Endodermal cell (in vitro differentiated cells): ENCODE data around the gene SCNN1G. TPM values are rescaled to one million over a fixed set of nuclear protein-coding genes. Genes with fewer than 3 reads are reported as not detected.

Experiments
- DNase-seq: peaks from one replicate; pipeline ENCODE4 v3.0.0-alpha.2; 2017
- H3K27ac ChIP-seq: 2 replicates; pipeline ENCODE4 v1.5.1; 2013; ENCODE audit warnings: mild to moderate bottlenecking, low read depth, low read length, moderate library complexity
- H3K27me3 ChIP-seq: 2 replicates; pipeline ENCODE4 v1.6.1; 2013; ENCODE audit warnings: mild to moderate bottlenecking, low read length, moderate library complexity; ENCODE audit not compliant: insufficient read depth, control insufficient read depth, poor library complexity, severe bottlenecking
- H3K36me3 ChIP-seq: 2 replicates; pipeline ENCODE4 v1.7.0; 2013; ENCODE audit warnings: mild to moderate bottlenecking, low read length, moderate library complexity; ENCODE audit not compliant: control insufficient read depth, insufficient read depth
- H3K4me1 ChIP-seq: one replicate; pipeline ENCODE4 v1.7.0; 2013; ENCODE audit warnings: low read length; ENCODE audit not compliant: control insufficient read depth, insufficient read depth
- H3K4me3 ChIP-seq: 2 replicates; pipeline ENCODE4 v1.5.1; 2013; ENCODE audit warnings: mild to moderate bottlenecking, low read length, moderate library complexity
- H3K9ac ChIP-seq: 2 replicates; pipeline ENCODE4 v1.6.1; 2013; ENCODE audit warnings: mild to moderate bottlenecking, low read length, moderate library complexity; ENCODE audit not compliant: poor library complexity, severe bottlenecking; ENCODE audit errors: extremely low read depth
- H3K9me3 ChIP-seq: 2 replicates; pipeline ENCODE4 v1.6.1; 2013; ENCODE audit warnings: mild to moderate bottlenecking, low read length, moderate library complexity; ENCODE audit not compliant: control insufficient read depth
- H3K27ac Mint-ChIP-seq: 2 replicates; pipeline ENCODE4 v1.8.0; 2020; ENCODE audit warnings: mixed read lengths
- H3K27me3 Mint-ChIP-seq: 2 replicates; pipeline ENCODE4 v1.8.0; 2021; ENCODE audit warnings: mild to moderate bottlenecking, mixed read lengths; ENCODE audit not compliant: insufficient read depth
- H3K36me3 Mint-ChIP-seq: 2 replicates; pipeline ENCODE4 v1.8.0; 2020; ENCODE audit warnings: low read depth, mixed read lengths
- H3K4me1 Mint-ChIP-seq: 2 replicates; pipeline ENCODE4 v1.8.0; 2020; ENCODE audit warnings: mixed read lengths
- H3K4me3 Mint-ChIP-seq: 2 replicates; pipeline ENCODE4 v1.8.0; 2020; ENCODE audit warnings: mild to moderate bottlenecking, moderate library complexity, mixed read lengths
- H3K9me3 Mint-ChIP-seq: 2 replicates; pipeline ENCODE4 v1.8.0; 2020; ENCODE audit warnings: mild to moderate bottlenecking, mixed read lengths
- WGBS, 2 experiments: methylation state at CpG; one replicate each; pipeline versions ENCODE4 v1.1.5 to v1.1.7; 2013; ENCODE audit warnings: missing lambda C conversion rate in 2 of 2, mixed read lengths in 1 of 2; ENCODE audit not compliant: insufficient coverage in 1 of 2, insufficient read length in 1 of 2; 5-methylcytosine and 5-hydroxymethylcytosine counted together
- total RNA-seq, 2 donors: library from RNA; stranded (reverse); fragmentation: NEBNext Ultra II Directional in 1 of 2; extraction: Animal tissue kit (Norgen Biotek cat#: 25700) in 1 of 2; gene quantifications; 2 replicates in 1 of 2; 3 replicates in 1 of 2; pipeline ENCODE4 v1.2.1, GENCODE V29; 2021
- TF ChIP-seq, protein P1 (sequence below): fragments of 200-600 bp; sonication (generic); conservative IDR thresholded peaks from 2 replicates; pipeline ENCODE4 v1.5.0; 2021; ENCODE audit warnings: antibody characterized with exemption, mild to moderate bottlenecking

The SCNN1G gene
- total RNA-seq, 2 donors from 2014 or later: 0.09 TPM; not detected in 1

DNA sequence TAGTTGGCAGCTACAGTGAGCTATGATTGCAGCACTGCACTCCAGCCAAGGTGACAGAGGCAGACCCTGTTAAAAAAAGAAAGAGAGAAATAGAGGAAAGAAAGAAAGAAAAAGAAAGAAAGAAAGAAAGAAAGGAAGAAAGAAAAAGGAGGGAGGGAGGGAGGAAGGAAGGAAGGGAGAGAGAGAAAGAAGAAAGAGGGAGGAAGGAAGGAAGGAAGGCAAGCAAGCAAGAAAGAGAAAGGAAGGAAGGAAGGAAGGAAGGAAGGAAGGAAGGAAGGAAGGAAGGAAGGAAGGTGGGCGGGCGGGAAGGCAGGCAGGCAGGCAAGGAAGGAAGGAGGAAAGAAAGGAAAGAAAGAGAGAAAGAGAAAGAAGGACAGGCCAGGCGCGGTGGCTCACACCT, 1.0 kb upstream of the SCNN1G start:
- no peak overlapping the region for H3K9ac ChIP-seq
- no peaks in the 10 kb centered on the region for H3K9me3 Mint-ChIP-seq
- no peak overlapping the region for H3K4me3 Mint-ChIP-seq
- H3K27me3 Mint-ChIP-seq: peaks cover 54% of the 10 kb centered on the region
- H3K36me3 ChIP-seq: no peaks in the 10 kb centered on the region
- no peaks in the 10 kb centered on the region for H3K4me1 ChIP-seq
- no peaks in the 10 kb centered on the region for H3K9me3 ChIP-seq
- TF ChIP-seq, protein P1, sequence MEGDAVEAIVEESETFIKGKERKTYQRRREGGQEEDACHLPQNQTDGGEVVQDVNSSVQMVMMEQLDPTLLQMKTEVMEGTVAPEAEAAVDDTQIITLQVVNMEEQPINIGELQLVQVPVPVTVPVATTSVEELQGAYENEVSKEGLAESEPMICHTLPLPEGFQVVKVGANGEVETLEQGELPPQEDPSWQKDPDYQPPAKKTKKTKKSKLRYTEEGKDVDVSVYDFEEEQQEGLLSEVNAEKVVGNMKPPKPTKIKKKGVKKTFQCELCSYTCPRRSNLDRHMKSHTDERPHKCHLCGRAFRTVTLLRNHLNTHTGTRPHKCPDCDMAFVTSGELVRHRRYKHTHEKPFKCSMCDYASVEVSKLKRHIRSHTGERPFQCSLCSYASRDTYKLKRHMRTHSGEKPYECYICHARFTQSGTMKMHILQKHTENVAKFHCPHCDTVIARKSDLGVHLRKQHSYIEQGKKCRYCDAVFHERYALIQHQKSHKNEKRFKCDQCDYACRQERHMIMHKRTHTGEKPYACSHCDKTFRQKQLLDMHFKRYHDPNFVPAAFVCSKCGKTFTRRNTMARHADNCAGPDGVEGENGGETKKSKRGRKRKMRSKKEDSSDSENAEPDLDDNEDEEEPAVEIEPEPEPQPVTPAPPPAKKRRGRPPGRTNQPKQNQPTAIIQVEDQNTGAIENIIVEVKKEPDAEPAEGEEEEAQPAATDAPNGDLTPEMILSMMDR: no peak
- no peaks in the 10 kb centered on the region for H3K4me1 Mint-ChIP-seq
- peaks cover 53% of the 10 kb centered on the region for H3K27me3 ChIP-seq
- H3K27ac Mint-ChIP-seq: no peak overlapping the region
- no peak overlapping the region for H3K27ac ChIP-seq
- DNase-seq: no peak
- 96 to 98% methylated on average over 4 of the region's 4 CpGs for WGBS, 2 experiments
- H3K4me3 ChIP-seq: no peak overlapping the region
- no peaks in the 10 kb centered on the region for H3K36me3 Mint-ChIP-seq

DNA sequence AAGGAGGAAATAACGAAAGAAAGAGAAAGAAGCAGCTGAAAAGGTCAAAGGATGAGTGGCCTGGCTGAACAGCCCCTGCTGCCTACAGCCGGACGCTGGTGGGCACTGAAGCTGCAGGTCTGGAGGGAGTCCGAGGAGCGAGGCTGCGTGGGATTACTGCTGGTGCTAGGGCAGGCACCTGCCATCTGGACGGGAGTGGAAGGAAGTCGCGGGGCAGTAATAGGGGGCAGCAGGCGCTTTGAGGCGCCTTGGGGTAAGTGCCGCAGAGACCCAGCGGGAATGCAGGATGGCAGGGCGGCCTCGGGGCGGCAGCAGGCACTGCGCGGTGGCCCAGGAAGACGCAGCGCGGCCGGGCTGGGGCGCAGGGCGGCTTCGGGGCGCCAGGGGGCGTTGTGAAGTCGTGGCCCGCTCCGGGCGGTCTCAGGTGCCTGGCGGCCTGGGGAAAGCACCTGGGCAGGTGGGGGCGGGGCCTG, 303 bp upstream of the SCNN1G start:
- Mint-ChIP-seq H3K27ac (no peak overlapping the region), H3K4me3 (peak overlapping the region; percentile 44)
- no peak overlapping the region for H3K4me3 ChIP-seq

DNA sequence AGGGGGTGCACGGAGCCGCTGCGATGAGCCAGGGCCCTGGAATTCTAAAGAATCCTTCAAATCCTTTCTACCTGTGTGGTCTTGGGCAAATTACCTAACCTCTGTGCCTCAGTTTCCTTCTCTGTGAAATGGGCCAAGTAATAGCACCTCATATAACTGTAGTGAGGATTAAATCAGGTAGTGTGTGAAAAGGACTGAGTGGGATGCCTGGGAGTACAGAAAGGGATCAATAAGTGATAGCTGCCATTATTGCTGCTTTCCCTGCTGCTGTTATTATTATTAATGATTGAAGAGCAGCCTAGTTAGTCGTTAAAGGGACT, 958 bp downstream of the SCNN1G start:
- Mint-ChIP-seq H3K27ac (no peak overlapping the region), H3K27me3 (peaks cover 62% of the 10 kb centered on the region), H3K4me1 (no peaks in the 10 kb centered on the region), H3K9me3 (no peaks in the 10 kb centered on the region), H3K4me3 (peak overlapping the region; percentile 44), H3K36me3 (no peaks in the 10 kb centered on the region)
- no peak overlapping the region for H3K9ac ChIP-seq
- 20 to 48% methylated on average over 1 to 4 of the region's 4 CpGs for whole genome bisulfite sequencing, 2 experiments
- no peak overlapping the region for H3K4me3 ChIP-seq
- H3K27me3 ChIP-seq: peaks cover 53% of the 10 kb centered on the region
- TF ChIP-seq, protein P1: no peak
- H3K9me3 ChIP-seq: no peaks in the 10 kb centered on the region
- DNase-seq: peak; percentile 45
- H3K27ac ChIP-seq: no peak overlapping the region
- H3K36me3 ChIP-seq: no peaks in the 10 kb centered on the region
- no peaks in the 10 kb centered on the region for H3K4me1 ChIP-seq

More for the DNA sequence above, 303 bp upstream of the SCNN1G start:
- Histone ChIP-seq H3K4me1 (no peaks in the 10 kb centered on the region), H3K27me3 (peaks cover 53% of the 10 kb centered on the region), H3K9me3 (no peaks in the 10 kb centered on the region), H3K36me3 (no peaks in the 10 kb centered on the region), H3K27ac (no peak overlapping the region), H3K9ac (no peak overlapping the region)
- Mint-ChIP-seq H3K9me3 (no peaks in the 10 kb centered on the region), H3K36me3 (no peaks in the 10 kb centered on the region), H3K27me3 (peaks cover 57% of the 10 kb centered on the region), H3K4me1 (no peaks in the 10 kb centered on the region)
- whole genome bisulfite sequencing, 2 experiments: 8 to 80% methylated on average over 1 to 33 of the region's 33 CpGs
- peak; percentile 99 for DNase-seq
- TF ChIP-seq, protein P1: peak; percentile 96
